ENCODE measurements around the gene RTN1.

RTN1 gene

GRCh38 chr14:59622631-59623030, 247.9 kb downstream of the RTN1 start:
- DNase-seq: no peak

- no peak for DNase-seq
Observed at GRCh38 chr14:59619061-59619460, 251.5 kb downstream of the RTN1 start.

GRCh38 chr14:59601056-59601455, 269.5 kb downstream of the RTN1 start:
- no peak for DNase-seq

- DNase-seq: no peak
Observed at GRCh38 chr14:59600211-59600945, 270.2 kb downstream of the RTN1 start.

- DNase-seq: no peak
Observed at GRCh38 chr14:59595071-59595470, 275.5 kb downstream of the RTN1 start.

- no peak for DNase-seq
Observed at GRCh38 chr14:59591641-59592370, 278.8 kb downstream of the RTN1 start.

- DNase-seq: no peak
Observed at GRCh38 chr14:59588101-59588500, 282.5 kb downstream of the RTN1 start.

GRCh38 chr14:59585891-59586554, 284.6 kb downstream of the RTN1 start:
- DNase-seq: no peak

GRCh38 chr14:59583755-59584154, 286.8 kb downstream of the RTN1 start:
- no peak for DNase-seq

- DNase-seq: no peak
Observed at GRCh38 chr14:59582845-59583509, 287.6 kb downstream of the RTN1 start.

GRCh38 chr14:59582161-59582560, 288.4 kb downstream of the RTN1 start:
- no peak for DNase-seq

GRCh38 chr14:59580911-59581310, 289.7 kb downstream of the RTN1 start:
- DNase-seq: no peak

GRCh38 chr14:59576332-59577294, 294.0 kb downstream of the RTN1 start, which contains the start of gene CCDC175:
Gene CCDC175, minus strand, starts transcription at chr14:59576812. Its CDS starts 37 bp downstream, at chr14:59576775.
- DNase-seq: peak; percentile 84

- no peak for DNase-seq
Observed at GRCh38 chr14:59570122-59570521, 300.5 kb downstream of the RTN1 start.

GRCh38 chr14:59566725-59567124, 303.9 kb downstream of the RTN1 start:
- DNase-seq: no peak

- no peak for DNase-seq
Observed at GRCh38 chr14:59566296-59566695, 304.3 kb downstream of the RTN1 start.

GRCh38 chr14:59565087-59565486, 305.5 kb downstream of the RTN1 start:
- no peak for DNase-seq

GRCh38 chr14:59564366-59564765, 306.2 kb downstream of the RTN1 start:
- DNase-seq: no peak

- no peak for DNase-seq
Observed at GRCh38 chr14:59547310-59547709, 323.3 kb downstream of the RTN1 start.
